HUES64 (cell line): ENCODE measurements around the gene ATXN1.

Source experiments
- H3K27ac ChIP-seq: 2 replicates; pipeline ENCODE4 v1.7.0; 2013; ENCODE audit warnings: low read depth, low read length, inconsistent platforms
- H3K27me3 ChIP-seq: 2 replicates; pipeline ENCODE4 v1.6.1; 2013; ENCODE audit warnings: mild to moderate bottlenecking, low read length; ENCODE audit not compliant: insufficient read depth
- H3K36me3 ChIP-seq: 2 replicates; pipeline ENCODE4 v1.6.1; 2013; ENCODE audit warnings: mild to moderate bottlenecking, low read length; ENCODE audit not compliant: insufficient read depth
- H3K4me1 ChIP-seq: 2 replicates; pipeline ENCODE4 v1.6.1; 2013; ENCODE audit warnings: mild to moderate bottlenecking, low read length, moderate library complexity; ENCODE audit not compliant: insufficient read depth
- H3K4me3 ChIP-seq: 2 replicates; pipeline ENCODE4 v1.5.1; 2013; ENCODE audit warnings: mild to moderate bottlenecking, low read length, moderate library complexity
- H3K9ac ChIP-seq: 2 replicates; pipeline ENCODE4 v1.6.1; 2013; ENCODE audit warnings: mild to moderate bottlenecking, low read depth, low read length
- H3K9me3 ChIP-seq: 2 replicates; pipeline ENCODE4 v1.6.1; 2013; ENCODE audit warnings: low read depth, low read length; ENCODE audit not compliant: insufficient read depth
- WGBS: fragments of 150-250, 120-280 bp; methylation state at CpG from one replicate; pipeline ENCODE4 v1.1.7; 2013; ENCODE audit warnings: missing lambda C conversion rate; 5-methylcytosine and 5-hydroxymethylcytosine counted together

Gene ATXN1

DNA sequence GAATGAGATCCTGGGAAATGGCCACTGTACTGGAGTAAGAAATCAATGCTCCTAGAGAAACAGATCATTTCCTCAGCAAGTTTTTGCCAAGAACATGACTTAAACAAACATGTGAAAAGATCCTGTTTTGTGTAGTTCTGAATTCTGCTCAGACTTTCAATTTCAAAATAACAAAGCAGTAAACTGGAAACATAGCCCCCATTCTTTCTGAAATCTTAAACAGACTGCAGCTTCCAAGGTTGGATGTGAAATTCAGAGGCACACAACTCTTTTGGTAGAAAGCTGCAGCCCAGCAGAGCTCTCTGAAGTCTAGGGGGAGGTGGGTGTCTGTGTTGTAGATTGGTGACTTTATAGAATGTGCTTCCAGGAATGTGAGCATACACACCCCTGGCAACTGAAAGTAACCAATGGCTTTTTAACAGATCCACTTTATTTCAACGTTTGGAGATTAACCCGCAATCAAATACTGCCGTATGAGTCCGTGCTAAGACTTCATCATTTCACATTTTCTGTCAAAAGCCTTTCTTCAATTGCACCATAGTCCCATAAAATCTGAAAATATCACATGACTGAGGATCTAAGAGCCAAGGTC lies 86.4 kb downstream of the ATXN1 start:
- 85% methylated on average over 4 of the region's 4 CpGs for WGBS
- Histone ChIP-seq H3K9ac (no peak overlapping the region), H3K9me3 (no peaks in the 10 kb centered on the region), H3K4me1 (peaks cover 12% of the 10 kb centered on the region), H3K27me3 (no peaks in the 10 kb centered on the region), H3K27ac (no peak overlapping the region), H3K36me3 (no peaks in the 10 kb centered on the region), H3K4me3 (no peak overlapping the region)

- peaks cover 12% of the 10 kb centered on the region for H3K4me1 ChIP-seq
- no peak overlapping the region for H3K4me3 ChIP-seq
- 94% methylated on average over 9 of the region's 9 CpGs for WGBS
- no peak overlapping the region for H3K9ac ChIP-seq
- no peak overlapping the region for H3K27ac ChIP-seq
- no peaks in the 10 kb centered on the region for H3K36me3 ChIP-seq
- H3K9me3 ChIP-seq = no peaks in the 10 kb centered on the region
- no peaks in the 10 kb centered on the region for H3K27me3 ChIP-seq
These were observed 88.1 kb downstream of the ATXN1 start for GRCh38 chr6:16673011-16673797.

DNA sequence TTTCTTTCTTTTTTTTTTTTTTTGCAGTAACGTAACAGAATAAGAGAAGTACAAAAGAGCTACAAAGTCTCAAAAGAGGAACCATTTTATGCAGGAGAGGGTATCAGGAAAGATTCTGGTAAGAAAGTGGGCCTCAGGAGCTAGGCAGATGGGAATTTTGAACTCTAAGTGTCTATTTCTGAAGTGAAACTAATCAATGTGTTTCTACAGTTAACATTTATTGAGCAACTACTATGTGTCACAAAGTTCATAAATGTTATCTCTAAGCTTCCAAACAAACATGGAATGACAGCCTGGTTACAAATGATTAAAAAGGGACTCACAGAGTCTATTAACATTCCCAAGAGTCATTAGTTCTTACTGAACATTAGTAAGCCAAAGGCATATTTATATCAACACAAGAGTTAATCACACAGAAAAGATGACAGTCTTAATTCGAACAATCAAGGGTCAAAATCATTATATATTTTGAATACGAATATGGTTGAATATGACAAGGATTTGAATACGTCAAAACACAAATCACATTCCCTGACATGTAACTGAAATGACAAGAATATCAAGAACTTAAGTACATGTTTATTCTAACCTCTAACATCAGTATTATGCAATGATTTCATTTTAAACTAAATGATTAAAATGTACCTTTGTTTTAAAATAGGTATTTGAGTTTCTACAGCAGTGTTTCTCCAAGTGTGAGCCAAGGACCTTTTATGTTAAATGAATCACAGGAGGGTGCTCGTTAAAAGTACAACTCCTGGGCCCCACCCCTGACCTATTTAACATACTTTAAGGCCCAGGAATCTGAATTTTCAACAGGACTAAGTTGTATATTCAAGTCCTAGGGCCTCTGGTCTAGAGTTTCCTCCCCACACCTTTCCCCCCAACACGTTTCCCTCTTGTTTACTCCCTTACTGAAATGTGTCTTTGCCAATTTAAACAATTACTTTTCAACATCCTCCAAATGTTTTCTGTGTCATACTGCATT lies 89.7 kb downstream of the ATXN1 start:
- H3K36me3 ChIP-seq = no peaks in the 10 kb centered on the region
- WGBS = 65% methylated on average over 3 of the region's 6 CpGs
- H3K4me3 ChIP-seq = no peak overlapping the region
- no peaks in the 10 kb centered on the region for H3K9me3 ChIP-seq
- no peak overlapping the region for H3K9ac ChIP-seq
- H3K27ac ChIP-seq = no peak overlapping the region
- peaks cover 9% of the 10 kb centered on the region for H3K4me1 ChIP-seq
- H3K27me3 ChIP-seq = no peaks in the 10 kb centered on the region

GRCh38 chr6:16670617-16671051 lies 90.6 kb downstream of the ATXN1 start:
- Histone ChIP-seq H3K36me3 (no peaks in the 10 kb centered on the region), H3K4me3 (no peak overlapping the region), H3K4me1 (peaks cover 9% of the 10 kb centered on the region; the same call in 1 of the 2 replicates), H3K9ac (no peak overlapping the region), H3K27me3 (no peaks in the 10 kb centered on the region), H3K27ac (no peak overlapping the region), H3K9me3 (no peaks in the 10 kb centered on the region)
- 88% methylated on average over 2 of the region's 2 CpGs for WGBS

DNA sequence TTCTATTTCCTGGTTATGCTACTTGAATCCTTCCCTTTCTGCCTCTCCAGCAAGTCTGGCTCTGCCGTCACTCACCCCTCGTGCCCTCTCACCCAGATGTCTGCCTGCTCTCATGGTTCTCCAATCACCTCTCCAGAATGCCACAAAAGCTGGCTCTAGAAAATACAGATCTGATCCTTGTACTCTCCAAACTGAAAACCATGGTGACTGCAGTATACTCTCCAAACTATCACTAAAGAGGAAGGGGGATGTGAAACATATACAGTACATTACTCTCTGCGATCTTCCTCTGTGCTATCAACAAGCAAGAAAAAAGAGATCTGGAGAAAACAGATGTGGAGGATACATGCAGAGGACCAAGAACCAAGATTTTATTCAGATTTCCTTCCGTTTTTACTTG lies 91.1 kb downstream of the ATXN1 start:
- Histone ChIP-seq H3K9ac (no peak overlapping the region), H3K4me1 (peaks cover 9% of the 10 kb centered on the region; the same call in 1 of the 2 replicates), H3K27ac (no peak overlapping the region)

DNA sequence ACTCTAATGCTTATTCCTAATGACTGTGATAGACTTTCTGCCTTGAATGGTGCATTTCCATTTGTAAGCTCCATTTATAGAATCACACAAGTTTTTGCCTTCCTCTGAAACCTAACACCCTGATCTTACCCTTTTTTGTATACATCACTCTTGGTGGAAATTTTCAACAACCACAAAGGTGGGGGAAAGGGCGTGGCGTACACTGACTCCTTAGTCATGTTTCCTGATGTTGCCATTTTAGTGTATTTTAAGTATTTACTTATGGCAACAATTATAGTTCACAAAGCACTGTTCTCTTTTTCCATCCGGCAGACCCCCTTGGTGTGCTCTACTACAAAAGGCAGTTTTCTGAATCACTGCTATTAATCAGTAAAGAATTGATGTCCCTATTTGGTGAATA lies 92.0 kb downstream of the ATXN1 start:
- Histone ChIP-seq H3K27ac (no peak overlapping the region), H3K4me3 (no peak overlapping the region), H3K9ac (no peak overlapping the region), H3K9me3 (no peaks in the 10 kb centered on the region), H3K36me3 (no peaks in the 10 kb centered on the region), H3K4me1 (peaks cover 9% of the 10 kb centered on the region; the same call in 1 of the 2 replicates), H3K27me3 (no peaks in the 10 kb centered on the region)
- WGBS = 83% methylated on average over 1 of the region's 3 CpGs

More for the DNA sequence above, 91.1 kb downstream of the ATXN1 start:
- Histone ChIP-seq H3K9me3 (no peaks in the 10 kb centered on the region), H3K36me3 (no peaks in the 10 kb centered on the region), H3K27me3 (no peaks in the 10 kb centered on the region), H3K4me3 (no peak overlapping the region)
- 79% methylated on average over 4 of the region's 4 CpGs for WGBS

- 92% methylated on average over 4 of the region's 4 CpGs for WGBS
These were observed 93.8 kb downstream of the ATXN1 start for GRCh38 chr6:16667509-16667908.

GRCh38 chr6:16665992-16666391 lies 95.3 kb downstream of the ATXN1 start:
- Histone ChIP-seq H3K9me3 (peaks cover 9% of the 10 kb centered on the region), H3K36me3 (no peaks in the 10 kb centered on the region), H3K27ac (no peak overlapping the region), H3K27me3 (no peaks in the 10 kb centered on the region), H3K4me3 (no peak overlapping the region), H3K9ac (no peak overlapping the region), H3K4me1 (0 out of 2 replicates have a peak, but pooled peaks cover 2% of the 10 kb centered on the region)
- WGBS = no CpG with 5 or more reads among the region's 2 CpGs

More at GRCh38 chr6:16667509-16667908, 93.8 kb downstream of the ATXN1 start:
- H3K27me3 ChIP-seq = no peaks in the 10 kb centered on the region
- no peaks in the 10 kb centered on the region for H3K9me3 ChIP-seq
- H3K4me1 ChIP-seq = peaks cover 9% of the 10 kb centered on the region; the same call in 1 of the 2 replicates
- H3K4me3 ChIP-seq = no peak overlapping the region
- no peak overlapping the region for H3K27ac ChIP-seq
- no peak overlapping the region for H3K9ac ChIP-seq
- no peaks in the 10 kb centered on the region for H3K36me3 ChIP-seq

DNA sequence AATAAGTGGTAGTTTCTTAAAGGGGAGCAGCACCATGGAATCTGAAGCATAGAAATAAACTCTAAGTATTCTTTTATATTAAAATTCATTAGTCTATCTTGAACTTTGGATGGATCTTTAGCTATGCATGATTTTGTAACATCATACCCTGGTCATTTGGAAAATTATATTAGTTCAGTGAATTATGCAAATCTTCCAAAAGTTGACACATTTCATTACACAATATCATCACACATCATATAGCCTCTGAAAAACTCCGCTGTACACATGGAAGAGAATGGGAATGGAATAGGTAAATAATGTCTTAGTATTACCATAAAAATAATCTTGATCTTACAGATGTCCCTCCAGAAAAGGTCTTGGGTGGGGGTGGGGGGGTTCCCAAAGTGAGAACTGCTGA lies 96.1 kb downstream of the ATXN1 start:
- H3K9me3 ChIP-seq = peaks cover 9% of the 10 kb centered on the region
- no peak overlapping the region for H3K4me3 ChIP-seq
- H3K36me3 ChIP-seq = no peaks in the 10 kb centered on the region
- WGBS = no CpG with 5 or more reads among the region's 1 CpG
- no peaks in the 10 kb centered on the region for H3K27me3 ChIP-seq
- H3K27ac ChIP-seq = no peak overlapping the region
- H3K4me1 ChIP-seq = 0 out of 2 replicates have a peak, but pooled peaks cover 2% of the 10 kb centered on the region
- no peak overlapping the region for H3K9ac ChIP-seq

DNA sequence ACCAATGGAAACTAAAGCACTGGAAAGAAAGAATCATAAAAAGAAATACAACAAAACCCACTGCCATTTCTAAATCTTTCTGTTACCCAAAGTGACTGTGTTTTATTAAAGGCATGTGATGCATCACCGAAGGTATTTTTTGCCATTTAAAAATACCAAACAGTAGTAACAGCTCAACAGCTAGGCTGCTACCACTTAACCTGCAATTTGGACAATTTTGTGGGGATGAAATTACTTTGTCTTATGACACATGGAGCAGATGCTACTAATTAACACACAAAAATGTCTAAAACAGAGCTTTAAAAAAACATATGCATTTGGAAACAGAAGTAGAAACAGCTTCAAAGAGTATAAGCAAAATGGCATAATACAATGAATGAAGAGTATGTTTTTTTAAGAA lies 97.4 kb downstream of the ATXN1 start:
- H3K4me1 ChIP-seq = 0 out of 2 replicates have a peak, but pooled peaks cover 2% of the 10 kb centered on the region
- peaks cover 9% of the 10 kb centered on the region for H3K9me3 ChIP-seq
- H3K4me3 ChIP-seq = no peak overlapping the region
- WGBS = 91% methylated on average over 1 of the region's 1 CpG
- H3K27me3 ChIP-seq = no peaks in the 10 kb centered on the region
- H3K9ac ChIP-seq = no peak overlapping the region
- no peak overlapping the region for H3K27ac ChIP-seq
- H3K36me3 ChIP-seq = no peaks in the 10 kb centered on the region

DNA sequence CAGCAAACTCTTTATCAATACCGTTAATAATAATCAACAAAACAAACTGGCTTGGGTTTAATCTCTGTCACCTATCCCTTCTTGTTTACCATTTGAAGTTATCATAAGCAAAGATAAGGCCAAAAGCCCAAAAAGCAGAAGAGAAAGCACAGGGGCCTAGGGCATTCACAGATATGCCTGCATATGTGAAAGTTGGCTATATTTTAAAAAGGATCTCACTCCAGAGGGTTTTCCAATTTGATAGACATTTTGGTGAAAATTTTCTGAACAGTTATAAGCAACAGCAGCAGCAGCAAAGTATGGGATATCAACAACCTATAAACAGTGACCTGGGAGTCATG lies 101.1 kb downstream of the ATXN1 start:
- H3K27ac ChIP-seq = no peak overlapping the region
- WGBS = 89% methylated on average over 1 of the region's 1 CpG
- no peaks in the 10 kb centered on the region for H3K36me3 ChIP-seq
- no peak overlapping the region for H3K4me3 ChIP-seq
- H3K9me3 ChIP-seq = peaks cover 9% of the 10 kb centered on the region
- no peak overlapping the region for H3K9ac ChIP-seq
- H3K4me1 ChIP-seq = no peaks in the 10 kb centered on the region
- no peaks in the 10 kb centered on the region for H3K27me3 ChIP-seq
